Stimulated activated naive CD8-positive, alpha-beta T cell treated with anti-CD3 and anti-CD28 coated beads, Interleukin-15, amount 100 ng/mL, for 72 hours (primary cell): ENCODE results near the gene CAMTA1.

Experiments
- ATAC-seq: fragments of 150-1000 bp; cut with Tn5 transposase; 2 replicates; pipeline ENCODE4 v1.10.0; 2021; ENCODE audit warnings: mild to moderate bottlenecking, moderate library complexity
- DNase-seq, 2 donors: peaks; one replicate each; pipeline ENCODE4 v3.0.0; 2021 to 2022
- H3K27ac Mint-ChIP-seq, 2 donors: one replicate each; pipeline ENCODE4 v1.8.0; 2022; ENCODE audit warnings: mild to moderate bottlenecking in 2 of 2, mixed read lengths in 2 of 2, moderate library complexity in 2 of 2
- H3K27me3 Mint-ChIP-seq: one replicate; pipeline ENCODE4 v1.8.0; 2022; ENCODE audit warnings: mixed read lengths
- H3K4me1 Mint-ChIP-seq: one replicate; pipeline ENCODE4 v1.8.0; 2022; ENCODE audit warnings: mild to moderate bottlenecking, mixed read lengths
- H3K4me3 Mint-ChIP-seq, 2 donors: one replicate each; pipeline ENCODE4 v1.8.0; 2022; ENCODE audit warnings: mild to moderate bottlenecking in 2 of 2, mixed read lengths in 2 of 2, moderate library complexity in 1 of 2
- H3K9me3 Mint-ChIP-seq, 2 donors: one replicate each; pipeline ENCODE4 v1.8.0; 2022; ENCODE audit warnings: mixed read lengths in 2 of 2

Gene CAMTA1

GRCh38 chr1:7667159-7667558, 881.9 kb downstream of the CAMTA1 start:
- Mint-ChIP-seq H3K9me3 (no peaks in the 10 kb centered on the region), H3K27ac (no peak overlapping the region), H3K4me3 (no peak overlapping the region), H3K4me1 (peaks cover 15% of the 10 kb centered on the region), H3K27me3 (peaks cover 20% of the 10 kb centered on the region)
- ATAC-seq (no peak), DNase-seq (no peak)

- no peak overlapping the region for H3K27ac Mint-ChIP-seq
- DNase-seq, result peak; percentile 80 to 84
- peak; percentile 74 for ATAC-seq
- peaks cover 15% of the 10 kb centered on the region for H3K4me1 Mint-ChIP-seq
- no peaks in the 10 kb centered on the region for H3K9me3 Mint-ChIP-seq
- peaks cover 20% of the 10 kb centered on the region for H3K27me3 Mint-ChIP-seq
- no peak overlapping the region for H3K4me3 Mint-ChIP-seq
Observed at GRCh38 chr1:7667625-7668218, 882.5 kb downstream of the CAMTA1 start.

- ATAC-seq (peak; percentile 69), DNase-seq (peak; percentile 59 to 60)
- Mint-ChIP-seq H3K4me3 (peak overlapping the region in 1 of 2 donors; percentile 22), H3K27me3 (peaks cover 20% of the 10 kb centered on the region), H3K9me3 (no peaks in the 10 kb centered on the region), H3K4me1 (peaks cover 15% of the 10 kb centered on the region), H3K27ac (peak overlapping the region in 1 of 2 donors; percentile 29)
Observed at GRCh38 chr1:7669559-7670311, 884.5 kb downstream of the CAMTA1 start.

DNA sequence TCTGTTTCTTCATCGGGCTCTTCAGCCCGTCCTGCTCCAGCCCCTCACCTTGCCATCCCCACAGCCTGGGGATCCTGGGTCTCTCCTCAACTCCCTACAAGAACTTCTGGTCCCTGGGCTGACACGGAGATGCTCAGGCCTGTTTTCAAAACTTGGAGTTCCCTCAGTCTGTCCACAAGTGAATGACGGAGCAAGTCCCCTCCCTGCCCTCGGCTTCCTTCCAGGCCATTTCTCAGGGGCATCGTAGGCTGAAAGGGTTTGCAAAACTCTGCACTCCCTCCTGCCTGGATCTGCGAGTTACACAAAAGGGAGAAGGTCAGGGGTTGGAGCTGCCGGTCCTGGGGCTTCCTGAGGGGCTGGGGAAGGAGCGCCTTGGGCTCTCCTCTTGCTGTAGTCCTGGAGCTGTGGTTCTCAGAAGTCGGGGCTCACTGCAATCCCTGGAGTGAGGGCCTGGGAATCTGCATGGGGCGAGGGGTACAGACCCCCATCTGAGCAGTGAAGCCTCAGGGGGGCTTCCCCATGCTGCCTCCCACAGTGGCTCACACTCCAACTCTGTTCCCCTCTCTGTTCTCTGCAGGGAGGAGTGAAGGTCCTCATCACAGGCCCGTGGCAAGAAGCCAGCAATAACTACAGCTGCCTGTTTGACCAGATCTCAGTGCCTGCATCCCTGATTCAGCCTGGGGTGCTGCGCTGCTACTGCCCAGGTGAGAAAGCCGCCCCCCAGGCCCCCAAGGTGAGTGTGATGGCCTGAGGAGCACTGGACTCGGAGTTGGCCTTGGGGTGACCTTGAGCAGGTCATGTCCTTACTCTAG, 885.3 kb downstream of the CAMTA1 start:
- H3K4me3 Mint-ChIP-seq, result peak overlapping the region in 1 of 2 donors; percentile 19
- no peaks in the 10 kb centered on the region for H3K9me3 Mint-ChIP-seq
- DNase-seq, result no peak
- H3K4me1 Mint-ChIP-seq, result peaks cover 15% of the 10 kb centered on the region
- H3K27me3 Mint-ChIP-seq, result peaks cover 20% of the 10 kb centered on the region
- no peak for ATAC-seq
- H3K27ac Mint-ChIP-seq, result no peak overlapping the region

DNA sequence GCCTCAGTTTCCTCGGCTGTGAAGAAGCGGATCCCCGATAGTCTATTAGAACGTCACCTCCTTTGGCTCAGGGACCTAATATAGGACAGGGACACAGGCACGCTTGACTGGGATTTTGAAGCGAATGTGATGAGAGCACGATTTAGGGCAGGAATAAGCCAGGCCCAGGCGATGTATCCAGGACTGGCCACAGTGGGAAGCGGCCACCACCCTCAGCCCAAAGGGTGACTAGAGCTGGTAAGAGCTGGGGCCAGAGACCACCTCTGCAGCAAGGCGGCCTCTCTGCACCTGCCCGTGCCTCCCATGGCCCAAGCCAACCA, 885.9 kb downstream of the CAMTA1 start:
- no peak overlapping the region for H3K27ac Mint-ChIP-seq
- ATAC-seq, result no peak

GRCh38 chr1:7671676-7672075, 886.4 kb downstream of the CAMTA1 start:
- ATAC-seq (no peak), DNase-seq (no peak)
- Mint-ChIP-seq H3K27ac (no peak overlapping the region), H3K27me3 (peaks cover 20% of the 10 kb centered on the region), H3K4me3 (no peak overlapping the region), H3K9me3 (no peaks in the 10 kb centered on the region), H3K4me1 (peaks cover 15% of the 10 kb centered on the region)

More for the DNA sequence above, 885.9 kb downstream of the CAMTA1 start:
- DNase-seq, result no peak
- H3K4me1 Mint-ChIP-seq, result peaks cover 15% of the 10 kb centered on the region
- H3K9me3 Mint-ChIP-seq, result no peaks in the 10 kb centered on the region
- H3K27me3 Mint-ChIP-seq, result peaks cover 20% of the 10 kb centered on the region
- H3K4me3 Mint-ChIP-seq, result no peak overlapping the region

GRCh38 chr1:7672864-7673263, 887.6 kb downstream of the CAMTA1 start:
- peaks cover 13% of the 10 kb centered on the region for H3K4me1 Mint-ChIP-seq
- ATAC-seq, result no peak
- no peaks in the 10 kb centered on the region for H3K9me3 Mint-ChIP-seq
- H3K27ac Mint-ChIP-seq, result no peak overlapping the region
- DNase-seq, result no peak
- peaks cover 20% of the 10 kb centered on the region for H3K27me3 Mint-ChIP-seq
- H3K4me3 Mint-ChIP-seq, result no peak overlapping the region

GRCh38 chr1:7674972-7675371, 889.7 kb downstream of the CAMTA1 start:
- Mint-ChIP-seq H3K27me3 (peaks cover 9% of the 10 kb centered on the region), H3K9me3 (no peaks in the 10 kb centered on the region), H3K27ac (no peak overlapping the region), H3K4me3 (no peak overlapping the region), H3K4me1 (peaks cover 5% of the 10 kb centered on the region)
- no peak for DNase-seq
- no peak for ATAC-seq

DNA sequence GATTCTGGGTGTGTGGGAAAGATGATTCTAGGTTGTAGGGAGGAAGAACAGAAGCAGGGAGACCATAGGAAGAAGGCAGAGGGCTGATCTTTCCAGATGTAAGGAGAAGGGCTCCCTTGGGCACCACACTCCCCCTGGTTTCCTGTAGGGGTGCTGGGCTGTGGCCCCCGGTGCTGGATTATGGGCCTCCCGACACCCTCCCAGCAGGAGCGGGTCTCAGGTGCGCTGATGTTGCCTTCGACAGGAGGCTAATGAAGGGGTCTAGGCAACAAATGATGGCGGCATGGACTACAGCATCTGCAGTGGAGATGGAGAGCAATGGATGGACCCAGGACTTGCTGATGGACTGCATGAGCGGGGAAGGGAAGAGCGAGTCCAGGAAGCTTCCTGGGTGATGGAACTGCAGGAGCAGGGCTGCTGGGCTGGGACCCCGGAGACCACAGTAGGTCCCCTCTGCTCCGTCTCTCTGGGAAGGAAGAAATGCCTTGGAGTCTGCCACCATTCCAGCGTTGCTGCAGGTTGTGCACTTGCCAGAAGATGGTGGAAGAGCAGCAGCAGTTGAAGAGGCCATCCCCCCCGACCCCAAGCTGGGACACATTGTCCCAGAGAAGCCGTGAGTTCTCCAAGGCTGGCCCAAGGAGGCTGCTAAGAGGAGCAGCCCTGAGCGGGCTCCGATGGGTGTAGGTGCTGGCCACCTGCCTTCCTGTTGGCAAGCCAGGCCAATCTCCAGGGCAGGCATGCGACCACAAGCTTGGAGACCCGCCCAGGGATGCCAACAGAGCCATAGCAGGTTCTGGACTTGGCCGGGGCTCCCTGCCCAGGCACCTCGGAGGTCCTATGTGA, 890.4 kb downstream of the CAMTA1 start:
- DNase-seq (no peak), ATAC-seq (no peak)
- H3K4me3 Mint-ChIP-seq, result no peak overlapping the region
- H3K27ac Mint-ChIP-seq, result no peak overlapping the region
- H3K4me1 Mint-ChIP-seq, result no peaks in the 10 kb centered on the region
- H3K27me3 Mint-ChIP-seq, result peaks cover 4% of the 10 kb centered on the region
- H3K9me3 Mint-ChIP-seq, result no peaks in the 10 kb centered on the region

- ATAC-seq, result no peak
- Mint-ChIP-seq H3K27ac (no peak overlapping the region), H3K27me3 (peaks cover 10% of the 10 kb centered on the region), H3K9me3 (no peaks in the 10 kb centered on the region), H3K4me3 (no peak overlapping the region), H3K4me1 (no peaks in the 10 kb centered on the region)
- DNase-seq, result no peak
Observed at GRCh38 chr1:7676274-7676945, 891.2 kb downstream of the CAMTA1 start.

DNA sequence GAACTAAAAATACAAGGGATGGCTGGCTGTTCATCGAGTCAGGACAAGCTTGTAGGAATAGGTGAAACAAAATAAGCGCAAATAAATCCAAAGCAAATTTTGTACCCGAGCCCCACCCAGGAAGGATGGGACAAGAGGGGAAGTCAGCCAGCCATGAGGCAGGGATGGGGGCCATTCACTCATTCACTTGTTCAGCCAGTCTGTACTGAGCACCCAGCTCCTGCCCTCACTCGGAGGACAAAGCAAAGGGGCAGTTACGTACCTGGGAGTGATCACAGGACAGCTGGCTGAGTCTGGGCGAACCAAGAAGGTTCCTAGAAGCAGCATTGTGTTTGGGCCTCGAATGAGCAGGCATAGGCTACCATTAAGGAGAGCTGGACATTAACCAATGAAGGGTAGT, 891.9 kb downstream of the CAMTA1 start:
- no peaks in the 10 kb centered on the region for H3K9me3 Mint-ChIP-seq
- no peak for DNase-seq
- peaks cover 12% of the 10 kb centered on the region for H3K27me3 Mint-ChIP-seq
- H3K4me1 Mint-ChIP-seq, result no peaks in the 10 kb centered on the region
- no peak overlapping the region for H3K27ac Mint-ChIP-seq
- H3K4me3 Mint-ChIP-seq, result no peak overlapping the region
- no peak for ATAC-seq

DNA sequence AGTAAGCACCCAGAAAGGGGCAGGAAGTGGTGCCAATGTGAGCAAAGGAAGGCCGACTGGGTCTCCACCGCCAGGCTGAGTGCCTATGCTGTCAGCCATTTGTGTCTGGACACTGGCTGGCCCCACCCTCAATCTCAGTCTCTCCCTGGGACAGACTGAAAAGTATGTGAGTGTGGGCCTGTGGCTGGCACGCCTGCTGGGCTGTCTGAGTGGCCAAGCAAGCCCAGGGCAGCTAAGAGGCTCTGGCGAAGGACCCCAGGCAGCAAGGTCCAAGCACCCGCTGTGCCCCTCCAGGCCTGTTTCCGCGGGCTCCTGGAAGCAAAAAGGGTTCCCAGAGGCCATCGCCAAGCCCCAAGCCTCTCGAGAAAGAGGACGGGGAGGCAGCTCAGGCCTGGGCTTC, 892.6 kb downstream of the CAMTA1 start:
- no peaks in the 10 kb centered on the region for H3K4me1 Mint-ChIP-seq
- no peak overlapping the region for H3K27ac Mint-ChIP-seq
- no peak for DNase-seq
- H3K4me3 Mint-ChIP-seq, result no peak overlapping the region
- ATAC-seq, result no peak
- no peaks in the 10 kb centered on the region for H3K9me3 Mint-ChIP-seq
- H3K27me3 Mint-ChIP-seq, result peaks cover 12% of the 10 kb centered on the region

DNA sequence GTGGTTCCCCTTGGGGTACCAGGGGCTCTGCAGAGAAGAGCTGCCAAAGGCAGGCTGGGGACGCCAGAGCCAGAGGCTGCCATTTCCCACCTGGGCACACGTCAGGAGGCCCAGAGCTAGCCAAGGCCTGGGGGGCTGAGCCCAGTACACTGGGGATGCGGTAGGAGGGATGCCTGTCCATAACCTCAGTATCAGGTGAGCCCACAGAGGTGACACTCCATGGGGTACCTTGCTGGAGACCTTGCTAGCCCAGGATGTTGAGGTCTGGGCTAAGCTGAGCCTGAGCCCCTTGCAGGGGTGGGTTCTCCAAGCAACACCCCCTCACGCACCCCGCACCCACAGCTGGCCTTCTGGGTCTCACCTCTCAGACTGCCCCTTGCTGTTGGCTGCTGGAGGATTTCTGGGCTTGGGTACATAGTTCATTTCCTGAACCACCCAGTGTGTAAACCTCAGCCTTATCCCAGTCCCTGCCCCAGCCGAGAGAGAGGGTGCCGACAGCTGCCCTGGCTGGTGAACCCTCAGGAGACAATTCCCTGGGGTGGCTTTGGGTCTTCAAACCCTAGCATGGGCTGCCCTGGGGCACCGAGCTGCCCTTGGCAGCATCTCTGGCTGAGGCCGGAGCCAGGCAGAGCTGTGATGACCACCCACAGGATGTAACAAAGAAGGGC, 893.4 kb downstream of the CAMTA1 start:
- Mint-ChIP-seq H3K4me1 (no peaks in the 10 kb centered on the region), H3K4me3 (peak overlapping the region in 1 of 2 donors; percentile 34)

DNA sequence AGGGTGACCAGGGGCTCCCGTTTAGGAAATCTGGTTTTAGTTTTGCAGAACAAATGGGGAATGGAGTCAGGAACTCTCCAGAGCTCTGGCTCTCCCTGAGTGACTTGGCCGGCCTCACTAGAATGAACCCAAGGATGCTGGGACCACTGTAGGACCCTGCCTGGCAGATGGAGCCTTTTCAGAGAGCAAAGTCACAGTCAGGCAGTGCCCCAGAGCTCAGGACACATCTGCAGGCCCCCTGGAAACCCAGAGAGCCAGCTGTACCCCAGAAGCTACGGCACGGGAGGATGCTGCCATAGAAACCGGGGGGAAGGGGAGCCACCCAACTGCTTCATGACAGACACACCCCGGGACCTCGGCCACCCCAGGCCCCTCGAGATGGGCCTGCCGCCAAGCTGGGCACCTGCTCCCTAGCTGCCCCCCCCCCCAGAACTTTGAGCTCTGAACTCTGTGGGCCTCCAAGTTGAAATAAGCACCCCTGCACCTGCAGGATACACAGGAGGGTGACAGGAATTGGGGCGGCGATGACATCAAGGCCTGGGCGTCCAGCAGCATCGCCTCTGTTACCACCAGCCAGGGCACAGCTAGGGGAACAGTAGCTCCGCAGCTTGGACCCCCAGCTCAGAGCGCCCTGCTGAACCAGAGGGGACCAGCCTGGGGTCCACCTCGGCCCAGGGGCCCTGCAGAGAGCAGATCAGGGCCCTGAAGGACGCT, 894.1 kb downstream of the CAMTA1 start:
- Mint-ChIP-seq H3K4me1 (no peaks in the 10 kb centered on the region), H3K9me3 (no peaks in the 10 kb centered on the region), H3K27me3 (peaks cover 12% of the 10 kb centered on the region), H3K4me3 (peak overlapping the region; percentile 32 to 86), H3K27ac (no peak overlapping the region)
- DNase-seq (no peak), ATAC-seq (no peak)

More for the DNA sequence above, 893.4 kb downstream of the CAMTA1 start:
- ATAC-seq (no peak), DNase-seq (no peak)
- Mint-ChIP-seq H3K27ac (no peak overlapping the region), H3K27me3 (peaks cover 12% of the 10 kb centered on the region), H3K9me3 (no peaks in the 10 kb centered on the region)
